Immature natural killer cell (primary cell): ENCODE results near the gene DNAJC17. TPM values are rescaled to one million over a fixed set of nuclear protein-coding genes. Genes with fewer than 3 reads are reported as not detected.
A peak's percentile ranks its signal among the peaks of the same experiment; 100 is the strongest.

Source experiments
- DNase-seq, 3 donors: peaks; one replicate each; pipeline ENCODE4 v3.0.0; 2022; ENCODE audit warnings: mixed read lengths in 1 of 3
- H3K27ac Mint-ChIP-seq, 6 donors: one replicate each; pipeline ENCODE4 v1.8.0; 2020; ENCODE audit warnings: mixed read lengths in 6 of 6, mild to moderate bottlenecking in 5 of 6, inconsistent platforms in 4 of 6, moderate library complexity in 3 of 6
- H3K27me3 Mint-ChIP-seq, 3 donors: one replicate each; pipeline ENCODE4 v1.8.0; 2020 to 2021; ENCODE audit warnings: low read depth in 3 of 3, mild to moderate bottlenecking in 3 of 3, mixed read lengths in 3 of 3, moderate library complexity in 3 of 3, inconsistent platforms in 1 of 3
- H3K36me3 Mint-ChIP-seq, 3 donors: one replicate each; pipeline ENCODE4 v1.8.0; 2020; ENCODE audit warnings: mixed read lengths in 3 of 3, inconsistent platforms in 2 of 3, mild to moderate bottlenecking in 2 of 3
- H3K4me1 Mint-ChIP-seq, 2 donors: one replicate each; pipeline ENCODE4 v1.8.0; 2020; ENCODE audit warnings: inconsistent platforms in 2 of 2, mild to moderate bottlenecking in 2 of 2, mixed read lengths in 2 of 2, moderate library complexity in 1 of 2
- H3K4me3 Mint-ChIP-seq, 5 donors: one replicate each; pipeline ENCODE4 v1.8.0; 2020; ENCODE audit warnings: mild to moderate bottlenecking in 5 of 5, mixed read lengths in 5 of 5, inconsistent platforms in 3 of 5, moderate library complexity in 3 of 5
- H3K9me3 Mint-ChIP-seq, 6 donors: one replicate each; pipeline ENCODE4 v1.8.0; 2020; ENCODE audit warnings: mild to moderate bottlenecking in 6 of 6, mixed read lengths in 6 of 6, inconsistent platforms in 4 of 6, moderate library complexity in 3 of 6
- polyA plus RNA-seq, 3 donors: library from polyadenylated mRNA; unstranded; fragments of 300-500 nt; fragmentation: Illumina TruSeq; gene quantifications; one replicate each; pipeline ENCODE4 v1.2.3, GENCODE V29; 2021

DNAJC17 gene
- polyA plus RNA-seq, 3 donors from 2014 or later = 25.6 to 62.8 (median 34.7) TPM

- Mint-ChIP-seq H3K27ac (peak overlapping the region in 3 of 6 donors; percentile 10 to 41 (median 32)), H3K36me3 (peaks cover 5 to 9% (median 9%) of the 10 kb centered on the region in 3 donors), H3K9me3 (no peaks in the 10 kb centered on the region), H3K4me3 (no peak overlapping the region), H3K27me3 (peaks cover 0 to 2% (median 2%) of the 10 kb centered on the region in 3 donors), H3K4me1 (peaks cover 15 to 29% of the 10 kb centered on the region in 2 donors)
- DNase-seq = no peak
Measured at GRCh38 chr15:40793216-40793989, 13.9 kb downstream of the DNAJC17 start.

- no peak for DNase-seq
- Mint-ChIP-seq H3K9me3 (no peaks in the 10 kb centered on the region), H3K27me3 (peaks cover 0 to 2% (median 2%) of the 10 kb centered on the region in 3 donors), H3K4me1 (peaks cover 18 to 31% of the 10 kb centered on the region in 2 donors), H3K4me3 (no peak overlapping the region), H3K27ac (peak overlapping the region in 1 of 6 donors; percentile 41), H3K36me3 (peaks cover 4 to 5% (median 4%) of the 10 kb centered on the region in 3 donors)
Measured at GRCh38 chr15:40792394-40792793, 14.9 kb downstream of the DNAJC17 start.

GRCh38 chr15:40790718-40791117 is 16.6 kb downstream of the DNAJC17 start:
- Mint-ChIP-seq H3K4me3 (no peak overlapping the region), H3K9me3 (no peaks in the 10 kb centered on the region), H3K27me3 (peaks cover 0 to 2% (median 0%) of the 10 kb centered on the region in 3 donors), H3K36me3 (peaks cover 4 to 5% (median 4%) of the 10 kb centered on the region in 3 donors), H3K27ac (no peak overlapping the region), H3K4me1 (peaks cover 24 to 34% of the 10 kb centered on the region in 2 donors)
- DNase-seq = no peak

- Mint-ChIP-seq H3K9me3 (no peaks in the 10 kb centered on the region), H3K27me3 (peaks cover 0 to 2% (median 0%) of the 10 kb centered on the region in 3 donors), H3K4me3 (no peak overlapping the region), H3K4me1 (peaks cover 25 to 27% of the 10 kb centered on the region in 2 donors), H3K27ac (peak overlapping the region in 1 of 6 donors; percentile 79), H3K36me3 (peaks cover 4 to 5% (median 4%) of the 10 kb centered on the region in 3 donors)
- DNase-seq = no peak
Measured at GRCh38 chr15:40789999-40790398, 17.3 kb downstream of the DNAJC17 start.

- Mint-ChIP-seq H3K9me3 (no peaks in the 10 kb centered on the region), H3K27ac (peak overlapping the region in 5 of 6 donors; percentile 19 to 79 (median 56)), H3K36me3 (peaks cover 4 to 5% (median 4%) of the 10 kb centered on the region in 3 donors), H3K4me1 (peaks cover 25 to 27% of the 10 kb centered on the region in 2 donors), H3K27me3 (peaks cover 0 to 2% (median 0%) of the 10 kb centered on the region in 3 donors), H3K4me3 (peak overlapping the region in 1 of 5 donors; percentile 6)
- DNase-seq = no peak
Measured at GRCh38 chr15:40789119-40789518, 18.2 kb downstream of the DNAJC17 start.

GRCh38 chr15:40787991-40788390 is 19.3 kb downstream of the DNAJC17 start:
- peak overlapping the region in 5 of 6 donors; percentile 71 to 90 (median 84) for H3K27ac Mint-ChIP-seq
- H3K9me3 Mint-ChIP-seq = no peaks in the 10 kb centered on the region
- peak overlapping the region in 2 of 5 donors; percentile 2 to 63 for H3K4me3 Mint-ChIP-seq
- H3K36me3 Mint-ChIP-seq = peaks cover under 1 to 5% (median 1%) of the 10 kb centered on the region in 3 donors
- H3K27me3 Mint-ChIP-seq = peaks cover 0 to 4% (median 0%) of the 10 kb centered on the region in 3 donors
- peaks cover 25 to 27% of the 10 kb centered on the region in 2 donors for H3K4me1 Mint-ChIP-seq
- no peak for DNase-seq

- Mint-ChIP-seq H3K36me3 (peaks cover 0 to 5% (median 2%) of the 10 kb centered on the region in 3 donors), H3K27ac (peak overlapping the region; percentile 71 to 90 (median 86)), H3K4me1 (peaks cover 29 to 32% of the 10 kb centered on the region in 2 donors), H3K27me3 (peaks cover 0 to 4% (median 0%) of the 10 kb centered on the region in 3 donors), H3K9me3 (no peaks in the 10 kb centered on the region), H3K4me3 (peak overlapping the region; percentile 19 to 65 (median 63))
- DNase-seq = peak; percentile 19 to 25 (median 21)
Measured at GRCh38 chr15:40787344-40787841, 19.9 kb downstream of the DNAJC17 start.

- Mint-ChIP-seq H3K4me1 (peaks cover 31 to 34% of the 10 kb centered on the region in 2 donors), H3K4me3 (no peak overlapping the region), H3K9me3 (no peaks in the 10 kb centered on the region), H3K27me3 (peaks cover 0 to 2% (median 0%) of the 10 kb centered on the region in 3 donors), H3K27ac (peak overlapping the region in 4 of 6 donors; percentile 30 to 71 (median 53)), H3K36me3 (peaks cover 0 to 3% (median 0%) of the 10 kb centered on the region in 3 donors)
- DNase-seq = no peak
Measured at GRCh38 chr15:40785814-40786213, 21.5 kb downstream of the DNAJC17 start.

GRCh38 chr15:40785164-40785563 is 22.1 kb downstream of the DNAJC17 start:
- Mint-ChIP-seq H3K4me1 (peaks cover 31 to 34% of the 10 kb centered on the region in 2 donors), H3K27ac (peak overlapping the region in 1 of 6 donors; percentile 55), H3K27me3 (peaks cover 0 to 2% (median 0%) of the 10 kb centered on the region in 3 donors), H3K9me3 (no peaks in the 10 kb centered on the region), H3K36me3 (peaks cover 0 to 3% (median 0%) of the 10 kb centered on the region in 3 donors), H3K4me3 (no peak overlapping the region)
- DNase-seq = no peak

GRCh38 chr15:40782609-40783227 is 24.6 kb downstream of the DNAJC17 start:
- H3K36me3 Mint-ChIP-seq = peaks cover 6 to 9% (median 8%) of the 10 kb centered on the region in 3 donors
- DNase-seq = peak; percentile 70 to 76 (median 76)
- H3K9me3 Mint-ChIP-seq = no peaks in the 10 kb centered on the region
- no peak overlapping the region for H3K4me3 Mint-ChIP-seq
- H3K4me1 Mint-ChIP-seq = peaks cover 28 to 32% of the 10 kb centered on the region in 2 donors
- H3K27me3 Mint-ChIP-seq = peaks cover 0 to 2% (median 0%) of the 10 kb centered on the region in 3 donors
- H3K27ac Mint-ChIP-seq = peak overlapping the region in 2 of 6 donors; percentile 43 to 46

GRCh38 chr15:40776537-40777141 is 30.6 kb downstream of the DNAJC17 start:
- peaks cover 26 to 34% (median 28%) of the 10 kb centered on the region in 3 donors for H3K36me3 Mint-ChIP-seq
- peak overlapping the region; percentile 78 to 95 (median 90) for H3K27ac Mint-ChIP-seq
- H3K4me1 Mint-ChIP-seq = peaks cover 35 to 46% of the 10 kb centered on the region in 2 donors
- H3K27me3 Mint-ChIP-seq = peaks cover 0 to 3% (median 0%) of the 10 kb centered on the region in 3 donors
- DNase-seq = peak; percentile 84 to 86 (median 86)
- H3K4me3 Mint-ChIP-seq = peak overlapping the region; percentile 78 to 89 (median 83)
- no peaks in the 10 kb centered on the region for H3K9me3 Mint-ChIP-seq

- Mint-ChIP-seq H3K4me1 (peaks cover 38 to 46% of the 10 kb centered on the region in 2 donors), H3K36me3 (peaks cover 26 to 34% (median 28%) of the 10 kb centered on the region in 3 donors), H3K9me3 (no peaks in the 10 kb centered on the region), H3K4me3 (peak overlapping the region in 4 of 5 donors; percentile 18 to 89 (median 84)), H3K27ac (peak overlapping the region in 3 of 6 donors; percentile 82 to 95 (median 88)), H3K27me3 (peaks cover 0 to 3% (median 0%) of the 10 kb centered on the region in 3 donors)
- DNase-seq = no peak
Measured at GRCh38 chr15:40775740-40776536, 31.3 kb downstream of the DNAJC17 start.
